Stimulated activated CD4-positive, alpha-beta T cell treated with anti-CD3 and anti-CD28 coated beads, Interleukin-4, amount 100 ng/mL, for 24 hours (primary cell): ENCODE results near the gene ZNF653.

ENCODE experiments used
- DNase-seq: peaks from one replicate; pipeline ENCODE4 v3.0.0-alpha.2; 2020

The ZNF653 gene

DNA sequence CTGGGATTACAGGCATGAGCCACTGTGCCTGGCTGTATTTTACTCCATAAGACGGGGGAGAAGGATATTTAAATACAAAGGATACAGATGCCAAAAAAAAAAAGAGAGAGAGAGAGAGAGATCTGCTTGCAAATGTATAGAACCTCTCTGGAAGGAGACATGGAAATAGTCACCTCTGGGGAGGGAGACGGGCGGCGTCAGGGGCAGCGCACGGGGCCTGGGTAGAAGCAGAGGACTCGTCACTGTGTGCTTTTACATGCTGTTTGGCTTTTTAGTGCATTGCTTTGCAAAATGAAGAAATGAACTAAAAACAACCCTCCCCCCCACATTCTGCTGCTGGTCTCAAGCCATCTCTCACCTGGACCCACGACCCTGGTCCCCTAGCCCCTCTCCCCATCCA lies 4.8 kb upstream of the ZNF653 start:
- no peak for DNase-seq

DNA sequence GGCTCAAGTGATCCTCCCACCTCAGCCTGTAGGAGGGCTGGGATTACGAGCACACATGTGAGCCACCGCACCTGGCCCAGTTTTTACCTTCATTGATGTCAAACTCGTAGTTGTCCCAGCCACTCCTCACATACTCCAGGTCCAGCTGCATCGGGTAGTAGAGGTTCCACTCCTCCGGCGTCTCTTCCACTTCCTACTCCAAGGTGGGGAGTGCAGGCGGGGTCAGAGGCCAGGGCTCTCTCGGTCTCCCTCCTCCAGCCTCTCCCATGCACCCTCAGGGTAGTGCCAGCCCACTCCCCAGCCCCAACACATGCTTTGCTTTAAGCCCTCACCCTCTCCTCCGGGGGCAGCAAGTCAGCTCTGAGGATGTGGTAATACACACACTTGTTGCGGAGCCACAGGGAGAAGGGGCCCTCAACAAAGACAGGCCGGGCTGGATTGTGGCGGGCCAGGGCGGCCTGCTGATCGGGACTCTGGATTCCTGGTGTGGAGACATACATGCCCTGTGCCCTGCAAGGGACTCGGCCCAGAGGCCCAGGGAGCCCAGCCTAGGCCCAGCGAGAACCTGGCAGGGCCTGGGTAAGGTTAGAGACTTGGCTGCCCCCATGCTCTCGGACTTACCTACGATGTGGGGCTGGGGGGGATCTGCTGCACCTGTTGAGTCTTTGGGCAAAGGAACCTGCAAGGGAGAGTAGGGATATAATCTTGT lies 1.9 kb upstream of the ZNF653 start:
- no peak for DNase-seq

DNA sequence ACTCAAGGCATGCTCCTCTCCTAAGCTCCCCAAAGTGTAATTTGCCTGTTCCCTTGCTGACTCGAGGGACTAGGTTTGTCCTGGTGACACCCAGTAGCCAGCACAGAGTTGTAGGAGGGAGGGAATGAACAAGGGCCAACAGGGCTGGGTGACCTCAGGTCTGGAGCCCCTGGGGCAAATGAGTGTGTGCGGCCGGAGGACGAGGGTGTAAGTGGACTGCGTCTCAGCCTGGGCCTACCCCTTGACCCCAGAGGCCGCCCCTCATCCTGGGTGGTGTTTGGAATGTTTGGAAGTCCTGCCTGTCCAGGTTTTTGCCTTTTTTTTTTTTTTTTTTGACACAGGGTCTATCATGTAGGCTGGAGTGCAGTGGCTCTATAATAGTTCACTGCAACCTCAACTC lies 1.3 kb upstream of the ZNF653 start:
- DNase-seq = no peak

DNA sequence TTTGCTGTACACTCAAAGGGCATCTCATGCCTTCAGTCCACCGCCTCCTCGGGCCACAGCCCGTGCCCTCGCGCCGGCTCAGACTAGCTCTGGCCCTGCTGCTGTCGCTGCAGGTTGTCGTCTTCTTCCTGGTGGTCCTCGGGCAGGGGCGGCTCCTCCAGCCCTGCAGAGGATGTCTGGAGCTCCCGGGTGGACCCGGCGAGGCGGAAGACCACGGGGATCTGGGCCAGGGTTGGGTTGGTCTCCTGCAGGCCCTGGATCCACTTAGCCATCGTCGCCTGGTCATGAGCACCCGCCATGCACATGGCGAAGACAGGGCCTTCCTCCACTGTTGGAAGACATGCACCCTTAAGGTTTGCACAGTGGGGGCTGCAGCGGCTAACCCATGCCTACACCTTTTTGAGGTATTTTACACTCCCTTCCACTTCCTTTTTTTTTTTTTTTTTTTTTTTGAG lies 489 bp upstream of the ZNF653 start:
- no peak for DNase-seq

DNA sequence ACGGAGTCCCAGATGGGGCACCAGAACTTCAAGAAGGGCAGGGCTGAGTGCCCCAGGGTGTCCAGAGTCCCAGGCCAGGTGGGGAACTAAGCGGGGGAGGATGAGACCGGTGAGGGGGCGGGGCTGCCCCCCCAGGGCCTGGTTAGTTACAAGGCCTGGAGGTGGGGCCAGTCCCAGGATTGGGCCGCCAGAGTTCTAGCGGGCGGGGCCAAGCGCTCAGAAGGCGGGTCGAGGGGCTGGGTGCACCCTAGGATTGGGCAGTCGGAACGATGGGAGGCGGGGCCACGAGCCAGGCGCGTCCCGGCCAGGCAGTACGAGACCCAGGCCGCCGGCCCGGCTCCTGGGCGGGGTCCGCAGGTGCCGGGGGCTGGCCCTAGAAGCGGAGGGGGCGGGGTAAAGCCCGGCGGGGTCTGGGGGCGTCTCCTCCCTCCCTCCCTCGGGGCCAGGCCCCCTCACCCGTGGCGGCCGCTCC lies 571 bp downstream of the ZNF653 start:
- DNase-seq = peak; percentile 96

DNA sequence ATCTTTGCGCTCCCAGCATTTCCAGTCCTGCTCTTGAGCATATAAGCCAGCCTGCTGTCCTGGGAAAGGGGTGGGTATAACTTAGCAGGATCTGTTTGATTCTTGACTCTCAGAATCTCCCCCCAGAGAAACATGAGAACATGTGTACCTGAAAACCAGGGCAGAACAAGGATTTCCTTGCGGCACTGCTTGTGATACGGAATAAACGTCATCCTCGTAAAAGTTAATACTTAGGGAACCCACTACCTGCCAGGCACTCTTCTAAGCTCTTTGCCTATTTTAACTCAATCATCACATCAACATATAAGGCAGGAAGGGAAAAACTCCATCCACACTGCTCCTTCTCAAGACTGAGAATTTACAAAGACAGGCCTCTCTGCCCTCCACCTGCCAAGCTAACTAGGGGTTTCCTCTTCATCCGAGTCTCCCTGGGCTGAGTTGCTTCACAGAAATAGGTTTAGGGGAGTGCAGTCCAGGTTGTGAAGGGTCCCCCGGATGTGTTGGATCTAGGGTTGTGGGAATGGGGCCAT lies 1.1 kb downstream of the ZNF653 start:
- DNase-seq = no peak

DNA sequence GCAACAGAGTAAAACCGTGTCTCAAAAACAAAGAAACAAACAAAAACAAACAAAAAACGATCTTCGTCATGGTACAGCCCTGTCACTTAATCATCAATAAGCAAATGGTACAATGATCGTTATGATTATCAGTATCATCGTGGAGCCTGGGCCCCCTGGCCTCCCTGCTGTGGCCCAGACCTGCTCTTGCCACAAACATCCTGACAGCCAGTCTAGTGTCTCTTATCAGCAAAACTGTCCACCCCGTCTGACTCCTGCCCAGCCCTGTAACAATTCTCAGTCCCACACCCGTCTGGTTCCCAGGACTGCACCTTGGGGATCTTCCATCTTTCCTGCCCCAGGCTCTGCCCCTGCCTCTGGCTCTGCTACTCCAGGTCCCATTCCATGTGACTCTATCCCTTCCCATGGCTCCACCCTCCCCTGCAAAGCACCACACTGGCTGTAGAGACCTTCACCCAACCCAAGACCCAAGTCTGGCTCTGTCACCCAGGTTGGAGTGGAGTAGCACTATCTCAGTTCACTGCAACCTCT lies 5.7 kb downstream of the ZNF653 start:
- no peak for DNase-seq

DNA sequence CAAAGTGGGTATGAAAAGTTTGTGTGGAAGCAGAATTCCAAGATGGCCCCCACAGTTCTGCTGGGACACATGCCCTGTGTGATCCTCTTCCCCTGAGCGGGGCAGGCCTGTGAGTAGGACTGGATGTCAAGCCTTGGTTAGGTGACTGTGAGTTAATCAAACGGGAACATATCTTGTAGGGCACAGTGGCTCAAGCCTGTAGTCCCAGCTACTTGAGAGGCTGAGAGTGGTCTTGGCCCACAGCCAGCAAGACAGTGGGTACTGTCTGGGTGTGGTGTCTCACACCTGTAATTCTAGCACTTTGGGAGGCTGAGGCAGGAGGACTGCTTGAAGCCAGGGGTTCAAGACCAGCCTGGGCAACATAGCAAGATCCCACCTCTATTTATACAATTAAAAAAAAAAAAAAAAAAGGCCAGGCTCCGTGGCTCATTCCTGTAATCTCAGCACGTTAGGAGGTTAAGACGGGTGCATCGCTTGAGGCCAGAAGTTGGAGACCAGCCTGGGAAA lies 6.4 kb downstream of the ZNF653 start:
- DNase-seq = no peak

DNA sequence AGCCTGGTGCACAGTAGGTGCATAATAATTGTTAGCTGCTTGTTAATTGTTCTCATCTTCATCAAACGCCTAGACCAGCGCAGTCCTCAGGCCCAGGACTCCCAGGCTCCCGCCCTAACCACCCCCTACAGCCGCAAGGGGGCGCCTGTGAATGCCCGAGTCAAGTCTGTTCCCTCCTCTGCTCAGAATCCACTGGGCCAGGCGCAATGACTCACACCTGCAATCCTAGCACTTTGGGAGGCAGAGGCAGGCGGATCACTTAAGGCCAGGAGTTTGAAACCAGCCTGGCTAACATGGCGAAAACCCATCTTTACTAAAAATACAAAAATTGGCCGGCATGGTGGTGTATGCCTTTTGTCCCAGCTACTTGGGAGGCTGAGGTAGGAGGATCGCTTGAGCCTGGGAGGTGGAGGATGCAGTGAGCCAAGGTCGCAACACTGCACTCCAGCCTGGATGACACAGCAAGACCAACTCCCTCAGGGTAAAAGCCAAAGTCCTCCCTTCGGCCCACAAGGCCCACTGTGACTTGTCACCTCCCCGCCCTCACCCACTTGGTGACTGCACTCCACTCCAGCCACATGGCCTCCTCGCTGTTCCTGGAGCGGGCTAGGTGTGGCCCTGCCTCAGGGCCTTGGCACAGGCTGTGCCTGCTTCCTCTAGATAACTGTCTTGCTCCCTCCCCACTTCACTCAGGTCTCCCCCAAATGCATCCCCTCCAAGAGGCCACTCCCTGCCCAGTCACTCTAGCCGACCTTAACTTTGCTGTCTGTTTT lies 9.1 kb downstream of the ZNF653 start:
- DNase-seq = peak; percentile 71

DNA sequence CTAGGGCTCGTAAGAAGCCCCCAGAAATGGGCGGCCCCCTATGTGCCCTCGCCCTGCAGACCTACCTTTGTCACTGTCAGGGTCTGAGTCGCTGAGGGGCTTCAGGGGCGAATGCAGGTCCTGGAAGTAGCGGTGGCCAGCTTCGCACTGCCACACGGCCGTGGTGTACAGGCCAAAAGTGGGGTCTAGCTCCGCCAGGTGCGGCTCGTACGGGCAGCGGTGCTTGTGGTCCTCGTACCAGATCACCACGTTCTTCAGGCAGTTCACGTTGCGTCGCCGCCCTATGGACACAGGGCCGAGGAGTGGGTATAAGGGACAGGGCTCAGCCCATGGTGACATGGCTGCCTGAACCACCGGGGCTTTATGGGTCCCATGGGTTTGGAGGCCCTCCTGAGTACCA lies 9.8 kb downstream of the ZNF653 start:
- DNase-seq = no peak

DNA sequence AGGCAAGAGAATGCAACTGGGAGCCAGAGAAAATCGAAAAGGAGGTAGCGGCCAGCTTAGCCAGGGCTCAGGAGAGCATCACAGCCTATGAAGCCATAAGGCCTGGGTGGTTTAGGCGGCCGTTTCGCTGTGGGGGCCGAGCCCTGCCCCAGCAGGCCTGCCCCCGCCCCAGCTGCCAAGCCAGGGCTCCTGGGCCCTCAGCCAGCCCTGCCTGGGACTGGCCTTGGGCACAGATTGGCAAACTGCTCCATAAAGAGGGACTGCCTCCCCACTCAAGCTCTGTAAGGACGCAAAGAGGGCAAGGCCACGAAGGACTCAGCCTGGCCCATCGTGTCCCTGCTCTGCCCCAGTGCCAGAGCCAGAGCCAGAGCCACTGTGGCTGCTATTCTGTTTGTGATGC lies 10.2 kb downstream of the ZNF653 start:
- DNase-seq = no peak

DNA sequence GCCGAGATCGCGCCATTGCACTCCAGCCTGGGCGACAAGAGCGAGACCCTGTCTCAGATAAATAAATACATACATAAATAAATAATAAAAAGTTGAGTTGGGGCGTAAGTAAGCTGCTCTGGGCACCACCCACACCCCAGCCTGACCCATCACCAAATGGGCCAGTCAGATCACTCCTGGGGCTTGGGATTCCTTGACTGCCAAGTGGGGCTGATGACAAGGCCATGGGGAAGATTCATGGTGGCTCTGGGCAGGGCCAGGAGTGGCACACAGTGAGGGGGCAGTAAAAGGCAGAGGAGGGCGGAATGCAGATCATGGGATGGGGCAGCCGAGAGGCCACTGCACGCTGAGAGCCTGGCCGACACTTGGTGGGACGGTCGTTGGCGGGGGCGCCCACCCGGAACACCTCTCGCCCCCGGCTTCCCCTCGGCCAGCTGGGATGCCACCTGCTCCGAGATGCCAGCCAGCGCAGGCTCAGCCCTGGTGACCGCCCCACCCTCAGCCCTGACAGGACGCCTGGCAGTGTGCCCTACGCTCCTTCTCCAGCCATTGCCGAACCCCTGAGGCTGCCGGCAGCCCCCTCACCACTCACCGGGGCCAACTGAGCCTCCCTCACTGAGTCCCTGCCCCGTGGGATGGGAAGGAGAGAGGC lies 10.9 kb downstream of the ZNF653 start:
- no peak for DNase-seq

DNA sequence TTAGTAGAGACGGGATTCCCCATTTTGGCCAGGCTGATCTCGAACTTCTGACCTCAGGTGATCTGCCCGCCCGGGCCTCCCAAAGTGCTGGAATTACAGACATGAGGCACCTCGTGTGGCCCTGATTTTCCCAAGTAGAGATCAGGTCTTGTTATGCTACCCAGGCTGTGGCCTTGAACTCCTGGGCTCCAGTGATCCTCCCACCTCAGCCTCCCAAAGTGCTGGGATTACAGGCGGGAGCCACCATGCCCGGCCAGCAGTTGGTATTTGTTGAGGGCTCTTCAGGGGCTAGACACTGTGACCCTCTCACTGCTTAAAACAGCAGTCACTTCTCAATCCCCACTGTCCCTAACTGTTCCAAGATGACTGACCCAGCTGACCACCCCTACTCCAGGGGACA lies 16.3 kb downstream of the ZNF653 start:
- DNase-seq = no peak

DNA sequence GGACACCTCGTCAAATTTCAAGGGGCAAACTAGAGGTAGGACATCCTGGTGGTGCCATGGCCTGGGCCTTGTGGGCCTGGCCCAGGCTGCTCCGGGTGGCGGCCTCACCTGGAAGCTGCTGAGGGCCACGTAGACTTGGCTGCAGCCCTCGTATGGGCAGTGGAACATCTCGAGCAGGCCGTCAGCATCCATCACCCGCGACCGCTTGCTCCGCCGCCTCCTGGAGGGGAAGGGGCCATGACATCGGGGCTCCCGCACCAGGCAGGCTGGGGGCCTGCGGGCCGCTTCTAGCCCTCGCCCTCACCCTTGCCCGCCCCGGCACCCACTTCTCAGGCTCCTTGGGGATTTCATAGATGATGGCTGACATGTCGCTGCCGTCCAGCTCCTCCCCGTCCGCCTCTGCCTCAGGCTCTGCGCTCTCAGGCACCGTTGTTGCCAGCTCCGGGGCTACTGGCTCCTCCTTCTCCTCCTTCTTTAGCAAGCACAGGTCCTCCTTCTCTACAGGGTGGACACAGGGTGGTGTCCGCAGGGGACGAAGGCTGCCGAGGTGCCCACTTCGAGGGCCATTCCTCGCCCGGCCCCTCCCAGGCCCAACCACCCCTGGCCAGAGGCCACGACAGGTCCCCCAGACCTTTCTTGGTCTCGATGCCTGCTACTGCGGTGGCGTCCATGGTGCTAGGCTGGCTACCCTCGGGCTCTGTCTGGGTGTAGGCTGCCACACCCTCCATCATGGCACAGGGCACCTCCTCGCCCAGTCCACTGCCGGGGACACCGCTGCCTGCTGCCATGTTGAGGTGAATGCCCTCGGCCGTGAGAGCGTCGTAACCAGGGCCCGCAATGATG lies 18.8 kb downstream of the ZNF653 start:
- no peak for DNase-seq

DNA sequence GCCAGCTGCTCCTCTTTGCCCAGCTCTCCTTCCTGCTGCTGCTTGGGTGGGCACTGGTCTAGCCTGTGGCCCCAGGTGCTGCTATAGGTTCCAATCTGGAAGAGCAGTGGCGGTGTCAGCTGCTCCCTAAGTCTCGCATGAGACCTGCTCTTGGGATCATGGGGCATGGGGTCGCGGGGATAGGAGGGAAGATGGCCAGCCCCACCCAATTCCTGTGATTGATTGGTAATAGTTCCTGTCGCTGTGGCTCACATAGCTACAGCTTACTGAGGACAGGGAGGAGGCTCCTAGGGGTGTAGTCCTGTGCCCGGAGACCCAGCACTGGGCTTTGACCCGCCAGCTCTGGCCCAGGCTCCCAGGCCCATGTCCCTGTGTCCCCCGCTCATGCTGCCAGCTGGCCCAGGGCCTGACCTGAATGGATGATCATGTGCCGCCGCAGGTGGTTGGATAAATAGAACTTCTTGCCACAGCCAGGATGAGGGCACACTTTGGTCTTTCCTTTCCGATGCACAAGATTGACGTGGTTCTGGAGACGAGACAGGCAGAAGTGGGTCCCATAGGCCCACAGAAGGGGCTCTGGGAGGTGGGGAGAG lies 20.3 kb downstream of the ZNF653 start:
- no peak for DNase-seq

DNA sequence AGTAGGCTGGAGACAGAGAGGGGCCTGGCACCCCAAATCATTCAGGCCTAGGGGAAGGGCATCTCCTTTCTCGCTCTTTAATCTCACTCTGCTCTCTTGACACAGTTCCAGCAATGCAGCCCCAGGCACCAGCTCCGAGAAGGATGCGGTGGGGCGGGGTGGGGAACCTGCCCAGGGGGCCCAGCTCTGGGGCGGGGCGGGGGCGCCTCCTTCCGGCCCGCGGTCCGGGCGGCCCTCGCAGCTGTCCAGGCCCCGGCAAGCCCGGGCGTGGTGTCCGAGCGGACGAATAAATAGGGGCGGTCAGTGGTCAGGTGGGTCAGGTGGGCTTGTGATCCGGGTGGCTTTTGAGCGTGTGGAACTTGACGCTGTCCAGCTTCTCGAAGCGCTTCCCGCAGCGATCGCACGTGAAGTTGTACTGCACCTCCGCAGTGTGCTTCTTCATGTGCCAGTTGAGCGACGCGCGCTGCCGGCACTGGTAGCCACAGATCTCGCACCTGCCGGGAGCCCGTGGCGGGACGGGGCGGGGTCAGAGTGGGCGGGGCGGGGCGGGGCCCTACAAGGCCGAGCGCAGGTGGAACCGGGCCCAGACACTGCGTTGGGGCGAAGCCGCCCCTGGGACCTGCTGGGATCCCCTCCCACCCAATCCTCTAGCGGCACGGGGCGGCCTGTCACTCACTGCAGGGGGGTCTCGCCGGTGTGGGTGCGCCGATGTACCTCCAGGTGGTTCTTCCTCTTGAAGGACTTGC lies 22.1 kb downstream of the ZNF653 start:
- DNase-seq = no peak

DNA sequence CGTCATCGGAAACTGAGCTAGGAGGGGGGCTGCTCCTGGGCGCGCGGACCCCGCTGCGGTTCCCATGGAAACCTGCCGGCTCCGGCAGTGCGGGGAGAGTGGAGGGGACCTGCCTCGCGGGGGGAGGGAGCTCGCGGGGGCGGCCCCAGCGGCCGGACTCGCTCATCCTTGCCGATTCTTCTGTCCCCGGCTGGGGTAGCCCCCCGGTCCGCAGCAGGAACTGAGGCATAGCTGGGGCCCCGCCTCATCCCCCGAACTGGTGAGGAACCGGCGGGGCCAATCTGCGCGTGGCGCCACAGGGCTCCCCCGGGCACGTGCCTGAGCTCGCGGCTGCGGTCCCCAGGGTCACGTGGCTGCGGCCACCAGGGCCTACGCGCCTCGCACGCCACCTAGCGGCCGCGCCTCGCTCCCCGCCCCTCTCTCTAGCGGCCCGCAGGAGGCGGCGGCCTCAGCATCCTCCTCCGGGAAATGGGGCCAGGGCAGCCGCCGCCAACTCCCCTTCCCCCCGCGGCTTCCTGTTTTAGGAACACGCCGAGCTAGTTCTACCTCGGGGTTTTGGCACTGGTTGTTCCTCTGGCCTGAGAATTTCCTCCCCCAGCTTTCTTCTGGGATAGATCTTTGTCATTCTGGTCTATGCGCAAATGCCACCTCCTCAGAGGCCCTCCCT lies 23.1 kb downstream of the ZNF653 start:
- peak; percentile 87 for DNase-seq

DNA sequence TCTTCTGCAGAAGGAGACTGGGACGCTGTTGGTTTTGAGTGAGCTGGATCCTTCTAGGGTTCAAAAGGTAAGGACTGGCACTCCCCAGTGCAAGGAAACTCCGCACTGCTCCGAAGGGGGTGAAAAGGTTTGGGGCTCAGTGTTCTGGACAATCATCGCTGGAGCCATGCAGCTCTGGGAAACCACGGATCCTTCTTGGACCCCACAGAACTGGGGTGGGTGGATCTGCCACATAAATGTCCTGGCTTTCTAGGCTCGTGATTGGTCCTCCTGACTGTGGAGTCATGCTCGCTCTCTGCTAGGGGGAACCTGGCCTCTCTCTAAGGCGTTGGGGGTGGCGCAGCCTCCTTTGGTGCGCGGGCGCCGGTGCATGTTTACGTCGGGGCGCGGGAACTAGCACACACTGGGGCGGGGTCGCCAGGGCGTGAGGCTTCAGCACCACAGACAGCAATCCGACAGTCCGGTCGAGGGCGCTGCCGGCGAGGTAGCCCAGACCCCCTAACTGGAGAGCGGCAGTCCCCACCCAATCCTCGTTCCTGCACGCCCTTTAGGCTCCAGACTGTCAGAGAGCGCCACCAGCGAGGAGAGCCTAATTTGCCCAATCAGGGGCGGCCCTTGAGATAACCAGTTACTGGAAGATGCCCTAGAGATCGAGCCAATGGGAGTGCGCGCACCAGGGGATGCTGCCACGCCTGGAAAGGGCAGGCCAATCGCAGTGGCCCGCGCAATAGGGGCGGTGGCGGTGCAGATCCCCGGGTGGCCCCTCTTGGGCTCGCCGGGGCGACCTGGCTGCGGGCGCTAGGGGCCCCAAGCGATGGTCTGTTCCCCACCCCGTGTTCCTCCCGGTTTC lies 23.9 kb downstream of the ZNF653 start:
- DNase-seq = peak; percentile 79
